SK-N-SH treated with all-trans-retinoic acid at 6 μM for 48 hours (cell line): Measurements from ENCODE around the gene CGB7.

Experiments used
- ARNTL ChIP-seq: fragments of 450-650 bp; formaldehyde crosslinking; IDR thresholded peaks from 2 replicates; pipeline ENCODE4 v1.5.0; 2020; ENCODE audit warnings: low read depth, mild to moderate bottlenecking, moderate library complexity, borderline replicate concordance
- BACH2 ChIP-seq: fragments of 250-450 bp; sonication (Bioruptor Pico); IDR thresholded peaks from 2 replicates; pipeline ENCODE4 v1.9.0; 2021; ENCODE audit warnings: mild to moderate bottlenecking, borderline replicate concordance
- ISL1 ChIP-seq: fragments of 250-450 bp; sonication (Bioruptor Pico); IDR thresholded peaks from 2 replicates; pipeline ENCODE4 v2.1.2; 2022; ENCODE audit warnings: mild to moderate bottlenecking, moderate library complexity
- PATZ1 ChIP-seq: fragments of 250-450 bp; sonication (Bioruptor Pico); IDR thresholded peaks from 2 replicates; pipeline ENCODE4 v1.8.0; 2020; ENCODE audit warnings: mild to moderate bottlenecking, moderate library complexity, borderline replicate concordance
- POU6F1 ChIP-seq: fragments of 250-450 bp; sonication (Bioruptor Pico); IDR thresholded peaks from 2 replicates; pipeline ENCODE4 v1.8.0; 2021; ENCODE audit warnings: low read depth, mild to moderate bottlenecking, moderate library complexity, borderline replicate concordance

- TF ChIP-seq BACH2 (CRISPR knock-in tag) (no peak), PATZ1 (no peak), POU6F1 (CRISPR knock-in tag) (no peak), ARNTL (CRISPR knock-in tag) (no peak), ISL1 (CRISPR knock-in tag) (no peak)
Observed at GRCh38 chr19:49019242-49019932, 38.2 kb downstream of the CGB7 start.
